B cell (primary cell): ENCODE data around the gene AAK1. TPM values are rescaled to one million over a fixed set of nuclear protein-coding genes. Genes with fewer than 3 reads are reported as not detected.

Source experiments
- ATAC-seq: fragments of 200-7000 bp; cut with Tn5 transposase; one replicate; pipeline ENCODE4 v1.10.0; 2021; ENCODE audit warnings: low read depth, mild to moderate bottlenecking, moderate number of reproducible peaks, moderate library complexity
- CTCF ChIA-PET: fragments of 350-600 bp; sonication (Branson Sonifier 250); formaldehyde crosslinking; loops from one replicate; lab custom pipeline; 2021; ENCODE audit warnings: antibody characterized with exemption, inconsistent platforms; lab: Charles Lee
- POLR2A ChIA-PET: fragments of 350-600 bp; sonication (Branson Sonifier 250); formaldehyde crosslinking; loops from one replicate; lab custom pipeline; 2021; ENCODE audit warnings: antibody characterized with exemption; lab: Charles Lee
- DNase-seq: peaks from one replicate; pipeline ENCODE4 v3.0.0; 2013
- H2AFZ ChIP-seq: 2 replicates; pipeline ENCODE4 v1.6.1; 2012; ENCODE audit warnings: mild to moderate bottlenecking, low read depth, low read length; ENCODE audit not compliant: insufficient read depth, poor library complexity, severe bottlenecking
- H3K27ac ChIP-seq, 2 donors: 1 replicate in 1 of 2; 2 replicates in 1 of 2; pipeline ENCODE4 v1.5.1; 2012 to 2013; ENCODE audit warnings: low read length in 2 of 2, mild to moderate bottlenecking in 2 of 2, moderate library complexity in 1 of 2
- H3K27me3 ChIP-seq, 4 experiments: fragments of 200-600 bp in 1 of 4; sonication (generic) in 1 of 4; replicated peaks in 1 of 4; 1 replicate in 2 of 4; 2 replicates in 2 of 4; pipeline versions ENCODE4 v1.6.1 to v1.7.0; 2013 to 2016; ENCODE audit warnings: low read length in 3 of 4, mild to moderate bottlenecking in 2 of 4, mixed read lengths in 1 of 4, moderate library complexity in 1 of 4; ENCODE audit not compliant: insufficient read depth in 4 of 4, control insufficient read depth in 3 of 4; ENCODE audit errors: control extremely low read depth in 1 of 4
- H3K36me3 ChIP-seq, 2 experiments: replicated peaks in 1 of 2; 1 replicate in 1 of 2; 2 replicates in 1 of 2; pipeline versions ENCODE4 v1.6.1 to v1.7.1; 2013; ENCODE audit warnings: low read length in 1 of 2; ENCODE audit not compliant: insufficient read depth in 2 of 2, control insufficient read depth in 1 of 2; ENCODE audit errors: control extremely low read depth in 1 of 2, extremely low read depth in 1 of 2
- H3K4me1 ChIP-seq, 2 donors: fragments of 200-600 bp in 1 of 2; sonication (generic) in 1 of 2; 1 replicate in 1 of 2; 2 replicates in 1 of 2; pipeline versions ENCODE4 v1.5.1 to v1.6.1; 2013 to 2017; ENCODE audit warnings: low read length in 2 of 2; ENCODE audit not compliant: control insufficient read depth in 2 of 2, insufficient read depth in 2 of 2
- H3K4me2 ChIP-seq: replicated peaks from 2 replicates; pipeline ENCODE3; 2012; ENCODE audit warnings: mild to moderate bottlenecking, low read depth, low read length; ENCODE audit not compliant: poor library complexity, severe bottlenecking
- H3K4me3 ChIP-seq, 5 experiments: fragments of 200-600 bp in 1 of 5; sonication (generic) in 1 of 5; 1 replicate in 3 of 5; 2 replicates in 2 of 5; pipeline versions ENCODE4 v1.5.1 to v1.7.0; 2011 to 2016; ENCODE audit warnings: low read length in 4 of 5, mild to moderate bottlenecking in 4 of 5, low read depth in 2 of 5, control low read depth in 1 of 5, moderate library complexity in 1 of 5; ENCODE audit not compliant: insufficient read depth in 1 of 5; ENCODE audit errors: control extremely low read depth in 1 of 5, extremely low read depth in 1 of 5
- H3K79me2 ChIP-seq: fragments of 200-600 bp; sonication (generic); one replicate; pipeline ENCODE4 v1.6.0; 2016; ENCODE audit warnings: low read length; ENCODE audit not compliant: control insufficient read depth, insufficient read depth
- H3K9ac ChIP-seq: fragments of 200-600 bp; sonication (generic); 2 replicates; pipeline ENCODE4 v1.6.1; 2017; ENCODE audit warnings: mild to moderate bottlenecking, low read length, moderate library complexity
- H3K9me3 ChIP-seq, 3 donors: one replicate each; pipeline versions ENCODE4 v1.6.1 to v1.7.1; 2013; ENCODE audit warnings: low read length in 2 of 3; ENCODE audit not compliant: control insufficient read depth in 2 of 3, insufficient read depth in 1 of 3; ENCODE audit errors: control extremely low read depth in 1 of 3
- H4K20me1 ChIP-seq: 2 replicates; pipeline ENCODE4 v1.6.0; 2012; ENCODE audit warnings: mild to moderate bottlenecking, low read length; ENCODE audit not compliant: insufficient read depth, control insufficient read depth, poor library complexity, severe bottlenecking
- H3K27ac Mint-ChIP-seq: one replicate; pipeline ENCODE4 v1.8.0; 2021; ENCODE audit warnings: mixed read lengths
- H3K27me3 Mint-ChIP-seq: one replicate; pipeline ENCODE4 v1.8.0; 2021; ENCODE audit warnings: mixed read lengths
- H3K4me1 Mint-ChIP-seq: one replicate; pipeline ENCODE4 v1.8.0; 2021; ENCODE audit warnings: mixed read lengths
- H3K4me3 Mint-ChIP-seq: one replicate; pipeline ENCODE4 v1.8.0; 2021; ENCODE audit warnings: mixed read lengths
- H3K9me3 Mint-ChIP-seq: one replicate; pipeline ENCODE4 v1.8.0; 2022; ENCODE audit warnings: mixed read lengths; ENCODE audit not compliant: insufficient read depth
- CTCF ChIP-seq: fragments of 200-600 bp; IDR thresholded peaks from one replicate; pipeline ENCODE4 v1.8.0; 2022; ENCODE audit warnings: antibody characterized with exemption, mild to moderate bottlenecking
- EZH2 ChIP-seq: IDR thresholded peaks from 2 replicates; pipeline ENCODE4 v1.6.1; 2012; ENCODE audit warnings: borderline replicate concordance, low read depth, mild to moderate bottlenecking, moderate library complexity, low read length; ENCODE audit not compliant: insufficient read depth, poor library complexity, severe bottlenecking
- WGBS: methylation state at CpG from one replicate; pipeline ENCODE4 v1.1.5; 2013; ENCODE audit warnings: missing lambda C conversion rate; ENCODE audit not compliant: insufficient coverage; 5-methylcytosine and 5-hydroxymethylcytosine counted together
- intact Hi-C: fragments of 100-400 bp; cut with micrococcal nuclease; formaldehyde crosslinking; loops from one replicate; pipeline ENCODE4 v1.10.0; 2022
- polyA plus RNA-seq: library from polyadenylated mRNA; depleted of rRNA; stranded (reverse); fragments of >200 nt; gene quantifications from 2 replicates; pipeline ENCODE4 v1.2.3, GENCODE V29; 2012
- total RNA-seq, 2 donors: library from RNA; stranded (reverse); fragments of 120-200 nt in 1 of 2; gene quantifications; 1 replicate in 1 of 2; 2 replicates in 1 of 2; pipeline versions ENCODE4 v1.2.3 to v1.2.4, GENCODE V29; 2013 to 2022

Gene AAK1
- total and polyA plus RNA-seq, 2 donors (not counting 1 experiment from before 2014, with no cell fraction given) = 2.4 to 7.2 TPM

GRCh38 chr2:69544951-69545350, 98.6 kb downstream of the AAK1 start:
- WGBS = no CpG with 5 or more reads among the region's 1 CpG
- CTCF ChIA-PET = interaction anchor here (0.8 kb wide), 1 partner anchor 20 kb away, joined by 3 read pairs; no protein-coding TSS in a partner anchor

GRCh38 chr2:69539549-69539908, 104.0 kb downstream of the AAK1 start:
- Histone ChIP-seq H3K9me3 (no peaks in the 10 kb centered on the region), H3K36me3 (peaks cover 0 to 1% of the 10 kb centered on the region in 2 experiments), H3K4me1 (peaks cover 8 to 10% of the 10 kb centered on the region in 2 donors), H3K79me2 (no peaks in the 10 kb centered on the region), H2AFZ (no peak overlapping the region), H3K4me3 (no peak overlapping the region), H3K27ac (no peak overlapping the region), H4K20me1 (no peaks in the 10 kb centered on the region), H3K9ac (no peak overlapping the region), H3K4me2 (no peak overlapping the region), H3K27me3 (no peaks in the 10 kb centered on the region)
- CTCF ChIA-PET = no interaction called here
- Mint-ChIP-seq H3K4me1 (peaks cover 14% of the 10 kb centered on the region), H3K9me3 (no peaks in the 10 kb centered on the region), H3K27me3 (no peaks in the 10 kb centered on the region), H3K27ac (no peak overlapping the region), H3K4me3 (no peak overlapping the region)
- DNase-seq = no peak
- intact Hi-C loops = no loop called here
- no peak for ATAC-seq
- TF ChIP-seq EZH2 (no peak), CTCF (no peak)
- POLR2A ChIA-PET = interaction anchor here (0.5 to 0.6 kb wide), 2 partner anchors 104 to 411 kb away, joined by 4 read pairs; no protein-coding TSS in a partner anchor

More at GRCh38 chr2:69544951-69545350, 98.6 kb downstream of the AAK1 start:
- H3K9ac ChIP-seq = no peak overlapping the region
- no peak for DNase-seq
- no peak for ATAC-seq
- no peak overlapping the region for H2AFZ ChIP-seq
- peaks cover 6% of the 10 kb centered on the region for H3K4me1 Mint-ChIP-seq
- POLR2A ChIA-PET = interaction anchor here (0.7 kb wide), 1 partner anchor 24 kb away, joined by 3 read pairs; no protein-coding TSS in a partner anchor
- no peak overlapping the region for H3K4me3 Mint-ChIP-seq
- no peak overlapping the region for H3K4me3 ChIP-seq
- intact Hi-C loops = no loop called here
- peaks cover 2% of the 10 kb centered on the region for H3K9me3 Mint-ChIP-seq
- no peaks in the 10 kb centered on the region for H3K4me1 ChIP-seq
- H3K27ac ChIP-seq = no peak overlapping the region
- H3K27me3 ChIP-seq = no peaks in the 10 kb centered on the region
- peaks cover 0 to 4% (median 4%) of the 10 kb centered on the region in 3 donors for H3K9me3 ChIP-seq
- H3K36me3 ChIP-seq = no peaks in the 10 kb centered on the region
- peaks cover 5% of the 10 kb centered on the region for H3K27me3 Mint-ChIP-seq
- H3K4me2 ChIP-seq = no peak overlapping the region
- H3K27ac Mint-ChIP-seq = no peak overlapping the region
- TF ChIP-seq EZH2 (no peak), CTCF (no peak)
- no peaks in the 10 kb centered on the region for H3K79me2 ChIP-seq
- H4K20me1 ChIP-seq = no peaks in the 10 kb centered on the region
